ENCODE data around the gene ID3. TPM values are rescaled to one million over a fixed set of nuclear protein-coding genes. Genes with fewer than 3 reads are reported as not detected.
A peak's percentile ranks its signal among the peaks of the same experiment; 100 is the strongest.

ID3 gene
- total and polyA plus RNA-seq, 9 of the 15 experiments (the other 6 are each of a cell fraction or from before 2014, with no cell fraction given) = 6.8 to 59.8 (median 23.5) TPM

- TF ChIP-seq ZKSCAN8 (CRISPR knock-in tag; IDR thresholded peaks at IDR 0.05) (no peak), ATF1 (CRISPR knock-in tag; IDR thresholded peaks at IDR 0.05) (no peak), ATF1 (tag; IDR thresholded peaks at IDR 0.05) (no peak), GABPB2 (CRISPR knock-in tag; conservative IDR thresholded peaks at IDR 0.05) (no peak), JUND (IDR thresholded peaks at IDR 0.05; ENCODE audit: borderline replicate concordance, low read depth, low read length) (no peak), JUND (tag; IDR thresholded peaks at IDR 0.05; ENCODE audit: borderline replicate concordance, low read depth, low read length) (no peak), MBD1 (CRISPR knock-in tag; IDR thresholded peaks at IDR 0.05) (0 out of 2 replicates have a peak, but pooled peaks have one; percentile 44), EZH2 (IDR thresholded peaks at IDR 0.05; ENCODE audit: borderline replicate concordance, low read depth, low read length) (no peak), ELF4 (CRISPR knock-in tag; IDR thresholded peaks at IDR 0.05) (peak; percentile 83), E2F1 (CRISPR knock-in tag; IDR thresholded peaks at IDR 0.05) (no peak), ZBTB34 (CRISPR knock-in tag; IDR thresholded peaks at IDR 0.05) (no peak), FIP1L1 (IDR thresholded peaks at IDR 0.05; ENCODE audit: low read depth, low read length, poor library complexity, severe bottlenecking) (no peak), NUFIP1 (IDR thresholded peaks at IDR 0.05; ENCODE audit: partially characterized antibody) (no peak), EGR1 (conservative IDR thresholded peaks at IDR 0.05) (no peak), HINFP (tag; conservative IDR thresholded peaks at IDR 0.05; ENCODE audit: low read depth) (0 out of 2 replicates have a peak, but pooled peaks have one; percentile 39), MITF (IDR thresholded peaks at IDR 0.05) (no peak), CC2D1A (IDR thresholded peaks at IDR 0.05) (no peak), ELF1 (tag; IDR thresholded peaks at IDR 0.05) (no peak), ZNF124 (CRISPR knock-in tag; IDR thresholded peaks at IDR 0.05) (no peak), BRD4 (IDR thresholded peaks at IDR 0.05) (no peak), MAFF (IDR thresholded peaks at IDR 0.05; ENCODE audit: low read length) (no peak), CBFB (CRISPR knock-in tag; IDR thresholded peaks at IDR 0.05) (no peak)
Observed at GRCh38 chr1:23568608-23569383, 9.5 kb upstream of the ID3 start (continued).
